Type B pancreatic cell (in vitro differentiated cells): Measurements from ENCODE around the gene SYNDIG1. TPM values are rescaled to one million over a fixed set of nuclear protein-coding genes. Genes with fewer than 3 reads are reported as not detected.

ENCODE experiments used
- DNase-seq: peaks from one replicate; pipeline ENCODE4 v3.0.0; 2021; ENCODE audit warnings: mixed read lengths; ENCODE audit not compliant: unreplicated experiment; ENCODE audit errors: extremely low spot score
- H3K27ac Mint-ChIP-seq: 2 replicates; pipeline ENCODE4 v1.8.0; 2021; ENCODE audit warnings: mild to moderate bottlenecking, mixed read lengths
- H3K27me3 Mint-ChIP-seq: 2 replicates; pipeline ENCODE4 v1.8.0; 2021; ENCODE audit warnings: mixed read lengths
- H3K36me3 Mint-ChIP-seq: 2 replicates; pipeline ENCODE4 v1.8.0; 2021; ENCODE audit warnings: mixed read lengths
- H3K4me1 Mint-ChIP-seq: one replicate; pipeline ENCODE4 v1.8.0; 2021; ENCODE audit warnings: mixed read lengths; ENCODE audit not compliant: unreplicated experiment
- H3K4me3 Mint-ChIP-seq: 2 replicates; pipeline ENCODE4 v1.8.0; 2021; ENCODE audit warnings: mild to moderate bottlenecking, mixed read lengths
- H3K9me3 Mint-ChIP-seq: 2 replicates; pipeline ENCODE4 v1.8.0; 2021; ENCODE audit warnings: mixed read lengths
- CTCF ChIP-seq: fragments of 200-600 bp; sonication (generic); conservative IDR thresholded peaks from 2 replicates; pipeline ENCODE4 v1.5.0; 2021; ENCODE audit warnings: antibody characterized with exemption, mild to moderate bottlenecking
- total RNA-seq: library from RNA; stranded (reverse); gene quantifications from 2 replicates; pipeline ENCODE4 v1.2.1, GENCODE V29; 2021; ENCODE audit warnings: low replicate concordance

Gene SYNDIG1
- total RNA-seq, 1 donor from 2014 or later: 4.3 TPM

- Mint-ChIP-seq H3K4me1 (no peaks in the 10 kb centered on the region), H3K36me3 (no peaks in the 10 kb centered on the region), H3K27ac (no peak overlapping the region), H3K27me3 (peaks cover 3% of the 10 kb centered on the region), H3K4me3 (no peak overlapping the region), H3K9me3 (no peaks in the 10 kb centered on the region)
- no peak for TF ChIP-seq CTCF
- no peak for DNase-seq
These were observed 114.6 kb downstream of the SYNDIG1 start for GRCh38 chr20:24584078-24584477.

- TF ChIP-seq CTCF: no peak
- H3K9me3 Mint-ChIP-seq: no peaks in the 10 kb centered on the region
- H3K4me3 Mint-ChIP-seq: no peak overlapping the region
- no peaks in the 10 kb centered on the region for H3K36me3 Mint-ChIP-seq
- peaks cover 3% of the 10 kb centered on the region for H3K27me3 Mint-ChIP-seq
- DNase-seq: no peak
- no peak overlapping the region for H3K27ac Mint-ChIP-seq
- H3K4me1 Mint-ChIP-seq: no peaks in the 10 kb centered on the region
These were observed 115.3 kb downstream of the SYNDIG1 start for GRCh38 chr20:24584538-24585356.

- DNase-seq: no peak
- Mint-ChIP-seq H3K36me3 (no peaks in the 10 kb centered on the region), H3K27me3 (peaks cover 3% of the 10 kb centered on the region), H3K4me1 (no peaks in the 10 kb centered on the region), H3K4me3 (no peak overlapping the region), H3K9me3 (no peaks in the 10 kb centered on the region), H3K27ac (no peak overlapping the region)
- no peak for TF ChIP-seq CTCF
These were observed 116.5 kb downstream of the SYNDIG1 start for GRCh38 chr20:24585796-24586522.

DNA sequence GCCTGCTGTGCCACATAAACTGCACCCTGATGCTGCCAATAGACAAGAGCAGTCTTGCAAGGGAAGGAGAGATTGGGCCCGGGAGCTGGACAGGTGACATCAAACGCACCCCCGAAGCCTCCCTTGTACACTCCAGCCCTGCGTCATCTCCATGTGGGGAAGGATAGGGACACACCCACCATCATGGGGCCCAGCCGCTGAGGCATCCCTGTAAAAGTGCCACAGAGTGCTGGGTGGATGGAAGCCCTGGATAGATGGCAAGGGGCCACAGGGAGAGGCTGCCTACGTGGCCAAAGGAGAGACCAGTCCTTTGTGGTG lies 117.1 kb downstream of the SYNDIG1 start:
- Mint-ChIP-seq H3K9me3 (no peaks in the 10 kb centered on the region), H3K27me3 (peaks cover 3% of the 10 kb centered on the region), H3K36me3 (no peaks in the 10 kb centered on the region), H3K27ac (no peak overlapping the region), H3K4me1 (no peaks in the 10 kb centered on the region), H3K4me3 (no peak overlapping the region)
- no peak for TF ChIP-seq CTCF
- no peak for DNase-seq

- Mint-ChIP-seq H3K36me3 (no peaks in the 10 kb centered on the region), H3K9me3 (no peaks in the 10 kb centered on the region), H3K27me3 (peaks cover 3% of the 10 kb centered on the region), H3K4me1 (no peaks in the 10 kb centered on the region), H3K4me3 (no peak overlapping the region), H3K27ac (no peak overlapping the region)
- no peak for TF ChIP-seq CTCF
- no peak for DNase-seq
These were observed 118.1 kb downstream of the SYNDIG1 start for GRCh38 chr20:24587384-24588046.
